ELF-1 (cell line): ENCODE measurements around the gene FNIP1.
A peak's percentile ranks its signal among the peaks of the same experiment; 100 is the strongest.
"Not testable (repeated sequence)": the region's sequence is repeated elsewhere in the genome, so short reads cannot be mapped to it uniquely, and the experiment has no call there.

Source experiments
- DNase-seq: peaks from one replicate; pipeline ENCODE4 v3.0.0-alpha.2; 2016; ENCODE audit warnings: low read depth, low spot score

Gene FNIP1

DNA sequence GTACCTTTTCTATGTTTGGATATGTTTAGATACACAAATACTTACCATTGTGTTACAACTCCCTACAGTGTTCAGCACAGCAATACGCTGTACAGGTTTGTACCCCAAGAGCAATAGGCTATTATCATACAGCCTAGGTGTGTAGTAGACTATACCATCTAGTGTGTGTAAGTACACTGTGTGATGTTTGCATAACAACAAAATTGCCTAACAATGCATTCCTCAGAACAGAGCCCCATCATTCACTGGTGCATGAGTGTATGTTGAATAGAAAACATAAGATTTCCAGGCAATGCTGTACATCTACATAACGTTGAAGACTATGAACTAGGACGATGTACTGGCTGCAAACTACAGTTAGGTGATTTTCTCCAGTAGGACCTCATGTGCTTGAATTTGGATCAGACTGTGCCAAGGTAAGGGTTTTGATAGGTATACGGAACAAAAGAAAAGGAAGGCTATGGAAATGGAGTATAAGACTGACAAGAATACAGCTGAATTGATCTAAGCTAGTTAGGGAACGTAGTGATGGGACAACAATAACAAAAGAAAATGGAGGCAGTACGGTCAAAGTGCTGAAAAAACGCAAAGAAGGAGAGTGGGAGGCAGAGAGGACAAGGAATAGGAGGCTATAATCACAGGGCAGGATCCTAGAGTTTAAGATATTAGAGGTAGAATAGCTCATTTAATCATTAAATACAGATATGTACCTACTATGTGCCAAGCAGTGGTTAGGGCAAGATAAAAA, 46.9 kb downstream of the FNIP1 start:
- no peak for DNase-seq

DNA sequence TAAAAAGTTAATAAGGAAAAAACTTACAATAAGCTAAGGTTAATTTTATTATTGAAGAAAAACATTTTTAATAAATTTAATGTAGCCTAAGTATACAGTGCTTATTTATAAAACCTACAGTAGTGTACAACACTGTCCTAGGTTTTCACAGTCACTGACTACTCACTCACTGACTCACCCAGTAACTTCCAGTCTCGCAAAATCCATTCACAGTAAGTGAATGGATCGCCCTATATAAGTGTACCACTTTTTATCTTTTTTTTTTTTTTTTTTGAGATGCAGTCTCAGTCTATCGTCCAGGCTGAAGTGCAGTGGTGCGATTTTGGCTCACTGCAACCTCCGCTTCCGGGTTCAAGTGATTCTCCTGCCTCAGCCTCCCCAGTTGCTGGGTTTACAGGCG, 47.7 kb downstream of the FNIP1 start:
- DNase-seq: no peak

DNA sequence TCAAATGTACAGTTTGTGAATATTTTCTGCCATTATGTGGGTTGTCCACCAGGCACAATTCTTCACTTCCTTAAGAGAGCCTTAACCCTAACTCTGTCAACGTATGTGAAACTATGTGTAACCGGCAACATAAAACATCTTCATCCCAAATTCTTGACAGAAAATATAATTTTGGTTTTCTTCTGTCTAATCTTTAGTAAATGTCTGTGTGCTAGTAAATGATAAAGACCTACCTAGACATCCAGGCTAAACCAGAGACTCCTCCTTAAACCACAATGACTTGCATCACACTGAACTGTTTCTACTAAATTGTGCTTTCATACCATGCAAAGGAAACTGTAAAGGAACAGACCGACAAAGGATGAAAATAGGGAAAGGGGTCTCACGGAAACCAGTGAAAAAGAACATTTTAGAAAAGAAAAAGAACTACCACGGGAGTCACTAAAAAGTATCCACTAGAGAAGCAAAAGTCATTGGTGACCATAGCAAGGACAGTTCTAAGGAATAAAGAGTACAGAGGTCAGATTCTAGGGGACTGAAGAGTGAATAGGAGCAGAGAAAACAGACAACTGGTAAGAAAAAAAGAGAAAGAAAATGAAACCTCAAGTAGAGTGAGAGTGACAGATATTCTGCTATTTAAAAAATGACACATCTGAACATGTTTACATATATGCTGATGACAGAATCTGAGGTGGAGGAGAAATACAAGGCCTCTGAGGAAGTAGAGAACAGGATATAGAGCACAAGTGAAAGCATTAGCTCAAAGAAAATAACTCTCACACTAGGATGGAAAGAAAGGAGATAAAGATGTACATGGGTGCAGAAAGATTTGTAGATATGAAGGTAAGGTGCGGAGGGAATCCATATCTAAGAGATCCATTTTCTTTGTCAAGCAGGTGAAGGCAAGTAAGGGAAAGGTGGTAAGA, 49.4 kb downstream of the FNIP1 start:
- no peak for DNase-seq

DNA sequence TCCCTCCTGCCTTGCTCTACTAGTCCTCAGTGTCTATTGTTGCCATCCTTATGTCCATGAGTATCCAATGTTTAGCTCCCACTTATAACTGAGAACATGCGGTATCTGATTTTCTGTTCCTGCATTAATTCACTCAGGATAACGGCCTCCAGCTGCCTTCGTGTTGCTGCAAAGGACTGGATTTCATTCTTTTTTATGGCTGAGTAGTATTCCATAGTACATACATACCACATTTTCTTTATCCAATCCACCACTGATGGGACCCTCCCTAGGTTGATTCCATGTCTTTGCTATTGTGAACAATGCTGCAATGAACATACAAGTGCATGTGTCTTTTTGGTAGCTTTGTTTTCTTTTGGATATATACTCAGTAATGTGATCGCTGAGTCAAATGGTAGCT, 50.4 kb downstream of the FNIP1 start:
- no peak for DNase-seq

DNA sequence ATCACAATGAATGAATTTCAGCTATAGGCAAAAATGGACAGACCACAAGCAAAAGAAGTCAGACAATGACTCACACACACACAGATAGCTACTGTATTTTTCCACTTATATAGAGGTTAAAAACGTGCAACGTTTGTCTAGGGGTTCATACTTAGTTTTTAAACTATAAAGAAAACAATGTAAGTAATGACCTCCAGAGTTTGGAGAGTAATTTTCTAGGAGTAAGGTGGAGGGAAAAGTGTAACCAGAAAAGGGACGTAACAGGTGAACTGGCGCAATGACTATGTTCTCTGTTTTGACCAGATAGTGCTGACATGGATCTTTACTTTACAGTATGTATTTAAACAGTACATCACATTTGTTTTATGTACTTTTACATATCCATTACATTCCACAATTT, 51.1 kb downstream of the FNIP1 start:
- DNase-seq: no peak

DNA sequence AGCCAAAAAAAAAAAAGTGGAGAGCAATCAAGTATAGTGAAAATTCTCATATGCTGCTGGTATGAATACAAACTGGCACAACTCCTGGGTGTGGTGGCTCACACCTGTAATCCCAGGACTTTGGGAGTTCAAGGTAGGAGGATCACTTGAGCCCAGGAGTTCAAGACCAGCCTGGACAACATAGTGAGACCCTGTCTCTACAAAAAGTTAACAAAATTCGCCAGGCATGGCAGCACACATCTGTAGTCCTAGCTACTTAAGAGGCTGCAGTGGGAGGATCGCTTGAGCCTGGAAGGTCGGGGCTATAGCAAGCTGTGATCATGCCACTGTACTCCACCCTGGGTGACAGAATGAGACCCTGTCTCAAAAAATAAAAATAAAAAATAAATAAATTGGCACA, 51.7 kb downstream of the FNIP1 start:
- no peak for DNase-seq

DNA sequence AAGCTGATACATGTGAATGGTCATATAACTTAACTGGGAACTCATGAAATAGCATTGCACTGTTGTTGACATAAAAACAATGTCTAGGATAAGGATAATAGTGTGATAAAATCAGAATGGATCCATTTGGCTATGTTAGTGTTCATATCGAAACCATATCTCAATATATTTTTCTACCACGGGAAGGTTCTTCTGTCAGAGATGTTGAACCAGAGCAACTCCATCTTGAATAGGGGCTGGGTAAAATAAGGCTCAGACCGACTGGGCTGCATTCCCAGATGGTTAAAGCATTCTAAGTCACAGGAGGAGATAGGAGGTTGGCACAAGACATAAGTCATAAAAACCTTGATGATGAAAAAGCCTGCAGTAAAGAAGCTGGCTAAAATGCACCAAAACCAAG, 56.3 kb downstream of the FNIP1 start:
- DNase-seq: no peak

DNA sequence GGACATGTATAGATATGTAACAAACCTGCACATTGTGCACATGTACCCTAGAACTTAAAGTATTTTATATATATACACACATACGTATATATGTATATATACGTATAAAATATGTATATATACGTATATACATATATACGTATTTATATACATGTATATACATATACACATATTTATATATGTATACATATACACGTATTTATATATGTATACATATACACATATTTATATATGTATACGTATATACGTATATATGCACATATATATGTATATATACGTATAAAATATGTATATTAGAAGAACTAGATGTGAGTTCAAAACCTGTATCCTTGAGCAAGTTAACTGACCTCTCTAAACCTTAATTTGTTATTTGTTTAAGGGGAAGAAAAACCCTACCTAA, 61.4 kb downstream of the FNIP1 start:
- DNase-seq: no peak

DNA sequence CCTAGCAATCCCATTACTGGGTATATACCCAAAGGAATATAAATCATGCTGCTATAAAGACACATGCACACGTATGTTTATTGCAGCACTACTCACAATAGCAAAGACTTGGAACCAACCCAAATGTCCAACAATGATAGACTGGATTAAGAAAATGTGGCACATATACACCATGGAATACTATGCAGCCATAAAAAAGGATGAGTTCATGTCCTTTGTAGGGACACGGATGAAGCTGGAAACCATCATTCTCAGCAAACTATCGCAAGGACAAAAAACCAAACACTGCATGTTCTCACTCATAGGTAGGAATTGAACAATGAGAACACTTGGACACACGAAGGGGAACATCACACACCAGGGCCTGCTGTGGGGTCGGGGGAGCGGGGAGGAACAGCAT, 61.9 kb downstream of the FNIP1 start:
- DNase-seq: not testable (repeated sequence)

DNA sequence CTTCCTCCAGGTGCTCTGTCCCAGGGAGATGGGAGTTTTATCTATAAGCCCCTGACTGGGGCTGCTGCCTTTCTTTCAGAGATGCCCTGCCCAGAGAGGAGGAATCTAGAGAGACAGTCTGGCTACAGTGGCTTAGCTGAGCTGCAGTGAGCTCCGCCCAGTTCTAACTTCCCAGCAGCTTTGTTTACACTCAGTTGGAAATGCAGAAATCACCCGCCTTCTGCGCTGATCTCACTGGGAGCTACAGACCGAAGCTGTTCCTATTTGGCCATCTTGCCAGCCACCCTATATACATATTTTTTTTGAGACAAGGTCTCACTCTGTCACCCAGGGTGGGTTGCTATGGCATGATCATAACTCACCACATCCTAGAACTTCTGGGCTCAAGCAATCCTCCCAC, 67.5 kb downstream of the FNIP1 start:
- DNase-seq: peak; percentile 45

DNA sequence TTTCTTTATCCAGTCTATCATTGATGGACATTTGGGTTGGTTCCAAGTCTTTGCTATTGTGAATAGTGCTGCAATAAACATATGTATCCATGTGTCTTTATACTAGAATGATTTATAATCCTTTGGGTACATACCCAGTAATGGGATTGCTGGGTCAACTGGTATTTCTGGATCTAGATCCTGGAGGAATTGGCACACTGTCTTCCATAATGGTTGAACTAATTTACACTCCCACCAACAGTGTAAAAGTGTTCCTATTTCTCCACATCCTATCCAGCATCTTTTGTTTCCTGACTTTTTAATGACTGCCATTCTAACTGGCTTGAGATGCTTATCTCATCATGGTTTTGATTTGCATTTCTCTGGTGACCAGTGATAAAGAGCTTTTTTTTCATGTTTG, 72.7 kb downstream of the FNIP1 start:
- not testable (repeated sequence) for DNase-seq

DNA sequence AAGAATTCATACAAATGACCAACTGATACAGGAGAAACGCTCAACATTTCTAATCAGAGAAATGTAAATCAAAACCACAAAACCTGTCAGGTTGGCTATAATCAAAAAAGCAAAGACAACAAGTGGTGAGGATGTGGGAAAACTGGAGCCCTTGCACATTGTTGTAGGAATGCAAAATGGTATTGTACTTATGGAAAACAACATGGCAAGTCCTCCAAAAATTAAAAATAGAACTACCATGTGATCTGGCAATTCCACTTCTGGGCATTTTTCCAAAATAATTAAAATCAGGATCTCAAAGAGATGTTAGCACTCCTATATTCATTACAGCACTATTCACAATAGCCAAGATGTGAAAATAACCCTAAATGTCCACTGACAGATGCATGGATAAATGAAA, 76.1 kb downstream of the FNIP1 start:
- DNase-seq: no peak

DNA sequence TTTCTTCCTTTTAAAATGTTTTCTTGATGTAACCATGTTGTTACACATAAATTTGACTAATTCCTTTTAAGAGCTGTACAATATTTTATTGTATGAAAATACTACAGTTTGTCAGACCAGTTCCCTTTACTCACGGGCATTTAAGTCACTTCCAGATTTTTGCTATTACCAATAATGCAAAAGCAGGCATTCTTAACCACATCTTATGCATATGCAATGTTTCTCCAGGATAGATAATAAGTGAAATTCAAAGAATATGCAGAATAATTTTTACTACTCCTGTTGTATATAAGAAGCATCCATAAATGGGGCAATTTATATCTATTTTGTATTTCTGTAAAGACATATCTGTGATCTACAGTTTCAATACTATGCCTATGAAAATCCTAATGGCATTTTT, 77.3 kb downstream of the FNIP1 start:
- no peak for DNase-seq

DNA sequence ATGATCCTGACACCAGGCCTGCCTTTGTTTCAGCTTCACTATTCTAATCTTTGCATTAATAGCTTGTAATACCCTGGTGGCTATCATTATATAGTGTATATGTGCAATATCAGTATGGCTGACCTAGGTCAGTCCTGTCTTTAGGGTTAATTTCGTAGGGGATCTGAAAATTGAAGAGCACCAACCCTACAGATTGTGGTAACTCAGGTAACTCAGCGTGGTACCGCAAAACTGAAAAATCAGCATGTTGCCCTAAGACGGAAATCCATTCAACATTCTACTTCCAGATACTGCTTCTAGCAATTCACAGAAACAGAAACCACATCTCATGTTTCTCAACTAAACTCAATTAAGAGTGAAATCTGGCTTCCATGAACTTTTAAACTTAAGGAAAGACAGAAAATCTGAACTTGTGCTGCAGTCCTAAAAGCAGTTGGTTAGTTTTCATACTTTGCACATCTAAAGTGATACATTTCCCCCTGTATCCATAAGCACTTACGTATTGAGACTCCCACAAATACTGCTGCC, 78.3 kb downstream of the FNIP1 start:
- no peak for DNase-seq

DNA sequence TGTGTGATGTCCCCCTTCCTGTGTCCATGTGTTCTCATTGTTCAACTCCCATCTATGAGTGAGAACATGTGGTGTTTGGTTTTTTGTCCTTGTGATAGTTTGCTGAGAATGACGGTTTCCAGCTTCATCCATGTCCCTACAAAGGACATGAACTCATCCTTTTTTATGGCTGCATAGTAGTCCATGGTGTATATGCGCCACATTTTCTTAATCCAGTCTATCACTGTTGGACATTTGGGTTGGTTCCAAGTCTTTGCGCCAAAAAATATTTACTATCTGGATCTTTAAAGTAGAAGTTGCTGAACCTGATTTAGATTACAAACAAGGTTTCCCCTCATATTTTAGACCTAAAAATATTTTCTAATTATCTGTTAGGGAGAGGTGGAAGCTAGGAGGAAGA, 79.7 kb downstream of the FNIP1 start:
- not testable (repeated sequence) for DNase-seq

DNA sequence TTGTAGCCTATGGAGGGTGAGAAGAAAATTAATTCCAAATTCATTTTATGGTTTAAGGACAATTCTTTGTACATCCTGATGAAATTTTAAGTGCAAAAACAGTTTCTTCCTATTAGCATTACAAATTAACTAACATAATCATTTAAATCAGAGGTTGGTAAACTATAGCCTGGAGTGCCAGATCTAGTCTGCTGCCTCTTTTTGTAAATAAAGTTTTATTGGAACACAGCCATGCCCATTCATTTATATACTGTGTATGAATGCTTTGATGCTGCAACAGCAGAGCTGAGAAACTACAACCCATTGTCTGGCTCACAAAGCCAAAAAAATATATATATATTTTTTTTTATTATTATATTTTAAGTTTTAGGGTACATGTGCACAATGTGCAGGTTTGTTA, 80.2 kb downstream of the FNIP1 start:
- no peak for DNase-seq

DNA sequence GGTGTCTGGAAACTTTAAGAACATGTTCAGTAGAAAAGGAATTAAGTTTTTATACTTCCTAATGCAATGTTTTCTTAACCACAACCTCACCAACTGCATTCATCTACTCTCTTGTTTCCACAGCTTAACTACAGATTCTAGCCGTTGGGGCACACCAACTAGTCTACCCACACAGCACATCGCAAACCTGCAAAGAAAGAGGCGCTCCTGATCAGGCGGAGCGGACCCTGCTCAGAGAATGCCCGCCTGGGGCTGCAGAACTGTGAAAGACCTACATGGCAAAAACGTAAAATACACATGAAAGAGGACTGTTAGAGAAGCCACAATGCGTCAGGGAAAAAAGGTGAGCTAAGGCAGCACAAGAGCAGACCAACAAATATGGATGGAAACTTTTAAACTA, 86.4 kb downstream of the FNIP1 start:
- no peak for DNase-seq

DNA sequence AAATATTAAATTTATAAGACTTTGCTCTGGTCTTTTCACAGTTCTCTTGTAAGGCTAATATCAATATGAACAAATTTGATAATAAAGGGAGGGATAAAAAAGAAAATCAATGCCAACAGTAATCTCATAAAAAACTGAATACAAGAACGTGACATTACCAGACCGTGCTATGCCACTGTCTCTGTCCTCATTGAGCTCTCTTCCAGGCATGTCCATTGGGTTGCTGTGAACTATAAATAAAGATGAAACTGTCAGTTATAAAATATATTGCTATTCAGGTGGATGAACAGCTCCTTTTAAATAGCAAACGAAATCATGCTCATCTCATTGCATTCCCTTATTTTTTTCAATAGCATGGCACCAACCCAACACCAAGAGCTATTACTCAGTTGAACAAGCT, 87.8 kb downstream of the FNIP1 start:
- DNase-seq: no peak

DNA sequence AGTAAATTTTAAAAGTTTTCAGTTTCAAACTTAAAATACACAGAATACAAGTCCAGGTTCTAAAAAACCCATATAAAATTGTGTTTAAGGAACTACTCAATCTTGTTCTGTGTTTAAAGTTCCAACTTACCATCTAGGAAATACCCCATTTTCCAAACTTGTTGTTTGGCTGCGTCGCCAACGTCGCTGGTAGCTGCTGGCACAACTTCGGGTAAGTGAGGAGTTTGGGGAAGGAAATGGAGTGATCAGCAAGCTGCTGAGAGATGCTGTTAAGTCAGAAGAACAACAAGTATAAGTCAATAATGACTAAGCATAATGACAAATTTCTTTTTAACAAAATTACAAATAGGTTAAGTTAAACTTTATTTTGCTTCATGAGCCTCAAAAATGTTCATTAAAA, 90.5 kb downstream of the FNIP1 start:
- no peak for DNase-seq

DNA sequence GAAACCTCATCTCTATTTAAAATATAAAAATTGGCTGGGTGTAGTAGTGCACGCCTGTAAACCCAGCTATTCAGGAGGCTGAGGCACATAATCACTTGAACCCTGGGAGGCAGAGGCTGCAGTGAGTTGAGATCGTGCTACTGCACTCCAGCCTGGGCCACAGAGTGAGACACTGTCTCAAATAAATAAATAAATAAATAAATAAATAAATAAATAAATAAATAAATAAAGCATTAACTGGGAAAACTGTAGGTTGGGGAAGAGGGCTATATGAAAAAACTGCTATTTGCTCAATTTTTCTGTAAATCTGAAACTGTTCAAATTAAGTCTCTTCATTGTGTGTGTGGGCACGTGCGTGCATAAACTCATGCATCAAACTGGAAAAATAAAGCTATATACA, 101.9 kb downstream of the FNIP1 start:
- DNase-seq: no peak

DNA sequence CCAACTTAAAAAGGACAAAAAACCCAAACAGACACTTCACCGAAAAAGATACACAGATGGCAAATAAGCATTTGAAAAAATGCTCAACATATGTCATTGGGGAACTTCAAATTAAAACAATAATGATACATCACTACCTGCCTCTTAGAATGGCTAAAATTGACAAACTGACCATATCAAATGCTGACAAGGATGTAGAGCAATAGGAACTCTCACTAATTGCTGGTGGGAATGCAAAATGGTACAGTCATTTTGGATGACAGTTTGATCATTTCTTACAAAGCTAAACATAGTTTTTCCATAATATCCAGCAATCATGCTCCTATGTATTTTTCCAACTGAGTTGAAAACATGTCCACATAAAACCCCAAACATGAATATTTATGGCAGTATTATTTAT, 102.9 kb downstream of the FNIP1 start:
- DNase-seq: no peak

DNA sequence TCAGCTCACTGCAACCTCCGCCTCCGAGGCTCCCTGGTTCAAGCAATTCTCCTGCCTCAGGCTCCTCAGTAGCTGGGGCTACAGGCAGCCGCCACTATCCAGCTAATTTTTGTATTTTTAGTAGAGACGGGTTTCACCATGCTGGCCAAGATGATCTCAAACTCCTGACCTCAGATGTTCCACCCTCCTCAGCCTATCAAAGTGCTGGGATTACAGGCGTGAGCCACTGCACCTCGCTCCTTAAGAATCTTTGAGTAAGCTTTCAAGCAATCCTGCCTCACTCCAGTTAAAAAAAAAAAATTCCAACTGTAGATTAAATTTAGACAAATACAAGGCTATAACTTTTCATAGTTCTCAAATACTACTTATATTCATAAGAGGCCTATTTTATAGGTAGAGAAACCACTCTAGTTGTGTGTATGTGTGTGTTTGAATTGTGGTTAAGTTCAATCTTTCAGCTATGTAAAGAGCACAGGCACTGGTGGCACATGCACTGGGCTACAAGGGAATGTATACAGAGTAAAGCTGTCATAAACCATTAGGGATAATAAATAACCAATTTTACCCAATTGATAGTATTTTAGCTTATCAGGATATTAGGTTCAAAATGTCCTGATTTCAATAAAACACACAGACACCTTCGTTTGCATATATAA, 111.2 kb downstream of the FNIP1 start:
- no peak for DNase-seq
